GM21576 (cell line): ENCODE results near the gene RHOF.

Source experiments
- ATAC-seq: cut with Tn5 transposase; IDR thresholded peaks from one replicate; pipeline ENCODE4 v1.9.1; 2021; ENCODE audit warnings: mild to moderate bottlenecking, moderate library complexity; ENCODE audit not compliant: unreplicated experiment

The RHOF gene

GRCh38 chr12:121793440-121793837 lies at the start of gene RHOF:
TSS of gene RHOF (minus strand) at chr12:121793688. CDS start at chr12:121793633, 55 bp downstream.
- no peak for ATAC-seq

GRCh38 chr12:121839993-121840761 lies 46.7 kb upstream of the RHOF start:
- ATAC-seq = no peak

- peak; percentile 95 for ATAC-seq
Observed at GRCh38 chr12:121839106-121839992, 45.9 kb upstream of the RHOF start.

- ATAC-seq = no peak
Observed at GRCh38 chr12:121838126-121838525, 44.6 kb upstream of the RHOF start.

- no peak for ATAC-seq
Observed at GRCh38 chr12:121837680-121838079, 44.2 kb upstream of the RHOF start.

- ATAC-seq = no peak
Observed at GRCh38 chr12:121831571-121832245, 38.2 kb upstream of the RHOF start.

GRCh38 chr12:121830588-121831265 lies 37.2 kb upstream of the RHOF start:
- ATAC-seq = no peak

- no peak for ATAC-seq
Observed at GRCh38 chr12:121830134-121830533, 36.6 kb upstream of the RHOF start.

- ATAC-seq = no peak
Observed at GRCh38 chr12:121829250-121829918, 35.9 kb upstream of the RHOF start.

GRCh38 chr12:121828826-121829225 lies 35.3 kb upstream of the RHOF start:
- ATAC-seq = no peak

GRCh38 chr12:121828306-121828705 lies 34.8 kb upstream of the RHOF start:
- no peak for ATAC-seq

GRCh38 chr12:121827351-121828099 lies 34.0 kb upstream of the RHOF start:
- ATAC-seq = no peak

GRCh38 chr12:121826318-121827150 lies 33.0 kb upstream of the RHOF start:
- ATAC-seq = no peak

- no peak for ATAC-seq
Observed at GRCh38 chr12:121825041-121825523, 31.6 kb upstream of the RHOF start.

- no peak for ATAC-seq
Observed at GRCh38 chr12:121823727-121824115, 30.2 kb upstream of the RHOF start.

GRCh38 chr12:121823101-121823726 lies 29.7 kb upstream of the RHOF start:
- ATAC-seq = no peak

- no peak for ATAC-seq
Observed at GRCh38 chr12:121822393-121823100, 29.1 kb upstream of the RHOF start.
